GM19193 (cell line): ENCODE data around the gene ZNF506.

Experiments
- POLR2A ChIP-seq: IDR thresholded peaks from 4 replicates; pipeline ENCODE4 v1.6.1; 2011; ENCODE audit not compliant: insufficient read depth, insufficient read length; ENCODE audit errors: extremely low read depth

ZNF506 gene

GRCh38 chr19:19747357-19748220 is 74.0 kb downstream of the ZNF506 start:
- no peak for TF ChIP-seq POLR2A

GRCh38 chr19:19746286-19747213 is 75.0 kb downstream of the ZNF506 start:
- TF ChIP-seq POLR2A = no peak

GRCh38 chr19:19745496-19746285 is 75.9 kb downstream of the ZNF506 start:
- TF ChIP-seq POLR2A = no peak

DNA sequence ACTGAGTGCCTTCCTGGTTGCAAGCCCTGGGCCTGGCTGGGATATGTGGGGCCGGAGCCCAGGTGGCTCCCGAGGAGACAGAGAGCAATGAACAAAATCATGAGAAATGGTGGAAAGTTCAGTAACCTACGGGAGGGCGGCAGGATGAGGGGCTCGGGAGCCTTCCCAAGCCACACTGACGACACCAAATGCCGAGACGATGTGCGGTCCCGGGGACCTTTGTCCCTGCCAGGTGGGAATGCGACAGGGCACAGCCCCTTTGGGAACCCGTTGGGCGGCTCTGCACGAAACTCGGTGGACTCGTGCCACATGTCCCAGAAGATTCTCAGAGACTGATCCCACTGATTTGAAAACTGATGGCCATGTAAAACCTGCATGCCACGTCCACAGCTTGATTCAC is 76.9 kb downstream of the ZNF506 start:
- no peak for TF ChIP-seq POLR2A

DNA sequence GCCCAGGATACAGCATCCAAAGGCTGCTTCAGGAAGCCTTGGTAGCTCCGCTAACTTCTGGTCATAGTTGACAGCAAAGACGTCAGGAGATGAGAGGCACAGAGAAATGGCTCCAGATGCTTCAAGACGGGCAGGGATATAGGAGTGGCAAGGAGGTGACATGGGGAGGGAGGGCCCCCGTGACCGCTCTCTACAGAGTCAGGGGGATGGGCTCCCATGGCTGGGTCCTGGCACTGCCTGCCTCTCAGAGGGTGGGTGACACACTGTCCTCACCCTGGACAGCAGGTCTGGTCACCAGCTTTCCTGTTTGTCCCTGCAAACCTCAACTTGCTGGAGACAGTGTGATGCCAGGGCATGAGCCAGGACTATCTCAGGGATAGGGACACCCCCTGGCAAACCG is 78.4 kb downstream of the ZNF506 start:
- no peak for TF ChIP-seq POLR2A

GRCh38 chr19:19742773-19743172 is 78.8 kb downstream of the ZNF506 start:
- no peak for TF ChIP-seq POLR2A
